ENCODE results near the gene HECTD4. TPM values are rescaled to one million over a fixed set of nuclear protein-coding genes. Genes with fewer than 3 reads are reported as not detected.

HECTD4 gene
- total and polyA plus RNA-seq, 9 of the 15 experiments (the other 6 are each of a cell fraction or from before 2014, with no cell fraction given) = 3.5 to 33.3 (median 13.5) TPM

- TF ChIP-seq PHF21A (IDR thresholded peaks at IDR 0.05; ENCODE audit: borderline replicate concordance, low read depth) (no peak), ELF2 (CRISPR knock-in tag; IDR thresholded peaks at IDR 0.05) (0 out of 2 replicates have a peak, but pooled peaks have one; percentile 8), ZNF586 (CRISPR knock-in tag; conservative IDR thresholded peaks at IDR 0.05) (no peak), ZNF512 (tag; IDR thresholded peaks at IDR 0.05) (no peak), ZNF184 (CRISPR knock-in tag; IDR thresholded peaks at IDR 0.05) (no peak), ZBTB33 (CRISPR knock-in tag; IDR thresholded peaks at IDR 0.05) (no peak), CBFB (CRISPR knock-in tag; IDR thresholded peaks at IDR 0.05) (no peak; the same call in 1 of the 2 replicates), BMI1 (IDR thresholded peaks at IDR 0.05; ENCODE audit: low read length) (no peak), POLR2H (tag; IDR thresholded peaks at IDR 0.05; ENCODE audit: low read depth) (peak; percentile 58; the same call in 1 of the 2 replicates), HES1 (IDR thresholded peaks at IDR 0.05; ENCODE audit: low read depth) (no peak), PTTG1 (tag; IDR thresholded peaks at IDR 0.05; ENCODE audit: low read depth) (no peak), ZNF583 (CRISPR knock-in tag; IDR thresholded peaks at IDR 0.05) (no peak), ZNF609 (CRISPR knock-in tag; IDR thresholded peaks at IDR 0.05; ENCODE audit: borderline replicate concordance) (no peak), RBM25 (IDR thresholded peaks at IDR 0.05; ENCODE audit: low read depth, low read length, severe bottlenecking) (peak; percentile 100), RBBP5 (IDR thresholded peaks at IDR 0.05; ENCODE audit: borderline replicate concordance, insufficient read depth, low read length, poor library complexity, severe bottlenecking) (peak; percentile 87), CGGBP1 (CRISPR knock-in tag; IDR thresholded peaks at IDR 0.05) (no peak), GTF2F1 (IDR thresholded peaks at IDR 0.05; ENCODE audit: low read depth, low read length) (0 out of 2 replicates have a peak, but pooled peaks have one; percentile 50)
Observed at GRCh38 chr12:112125250-112125999, 256.8 kb downstream of the HECTD4 start, which contains the start of gene TRAFD1 (continued).

Measured in K562 (cell line).